GM12878 (cell line): ENCODE measurements around the gene IL1RAPL1. TPM values are rescaled to one million over a fixed set of nuclear protein-coding genes. Genes with fewer than 3 reads are reported as not detected.

ENCODE experiments used
- ATAC-seq: fragments of 200-7000 bp; cut with Tn5 transposase; 3 replicates; pipeline ENCODE4 v1.9.1; 2020; ENCODE audit warnings: mild to moderate bottlenecking, moderate library complexity
- BruUV-seq: library from RNA; stranded (reverse); fragments of 400-500 nt; replicated peaks from 2 replicates; lab custom pipeline; 2021; lab: Mats Ljungman, UMichigan
- CTCF ChIA-PET: fragments of 300-600 bp; sonication (Branson Sonifier 250); formaldehyde crosslinking; extraction: SDS; loops from one replicate; lab custom pipeline; 2021; ENCODE audit warnings: inconsistent platforms; lab: Yijun Ruan, JAX
- POLR2A ChIA-PET: fragments of 350-600 bp; formaldehyde crosslinking; extraction: SDS; loops from one replicate; lab custom pipeline; 2021; ENCODE audit warnings: inconsistent platforms; lab: Charles Lee
- RAD21 ChIA-PET: fragments of 300-600 bp; sonication (Branson Sonifier 250); formaldehyde crosslinking; loops from one replicate; lab custom pipeline; 2023; ENCODE audit warnings: antibody characterized with exemption; ENCODE audit not compliant: unreplicated experiment; lab: Charles Lee
- SMC1A ChIA-PET: fragments of 300-600 bp; sonication (Branson Sonifier 250); formaldehyde crosslinking; loops from one replicate; lab custom pipeline; 2023; ENCODE audit not compliant: unreplicated experiment, uncharacterized antibody; lab: Charles Lee
- DNase-seq: peaks from one replicate; pipeline ENCODE4 v3.0.0-alpha.2; 2011; ENCODE audit warnings: low read depth, low spot score
- FAIRE-seq: peaks from 3 replicates; lab custom pipeline; 2011; peaks lifted over from hg19 to GRCh38; lab: Jason Lieb, UNC
- H2AFZ ChIP-seq: 2 replicates; pipeline ENCODE4 v1.6.0; 2011; ENCODE audit warnings: low read depth, low read length, control low read depth; ENCODE audit not compliant: control insufficient read depth
- H3K27ac ChIP-seq: 2 replicates; pipeline ENCODE4 v1.5.1; 2011; ENCODE audit warnings: control low read depth; ENCODE audit not compliant: control insufficient read depth, insufficient read depth
- H3K27me3 ChIP-seq, 2 experiments: replicated peaks in 1 of 2; 2 replicates each; pipeline versions ENCODE4 v1.6.0 to v1.6.1; 2011; ENCODE audit warnings: low read length in 1 of 2; ENCODE audit not compliant: control insufficient read depth in 2 of 2, insufficient read depth in 2 of 2
- H3K36me3 ChIP-seq, 2 experiments: 2 replicates each; pipeline ENCODE4 v1.5.1; 2011; ENCODE audit warnings: low read length in 1 of 2; ENCODE audit not compliant: control insufficient read depth in 2 of 2, insufficient read depth in 2 of 2
- H3K4me1 ChIP-seq: 2 replicates; pipeline ENCODE4 v1.6.1; 2011; ENCODE audit warnings: mild to moderate bottlenecking, low read length, moderate library complexity, mixed read lengths; ENCODE audit not compliant: control insufficient read depth, insufficient read depth
- H3K4me2 ChIP-seq: 2 replicates; pipeline ENCODE4 v1.6.0; 2011; ENCODE audit warnings: control low read depth; ENCODE audit not compliant: control insufficient read depth, insufficient read depth
- H3K4me3 ChIP-seq: fragments of 200-600 bp; sonication (generic); 2 replicates; pipeline ENCODE4 v1.5.1; 2016
- H3K79me2 ChIP-seq: 2 replicates; pipeline ENCODE4 v1.6.0; 2011; ENCODE audit warnings: low read length; ENCODE audit not compliant: control insufficient read depth, insufficient read depth
- H3K9ac ChIP-seq: 2 replicates; pipeline ENCODE4 v1.8.0; 2011; ENCODE audit warnings: low read length, control low read depth, mixed read lengths; ENCODE audit not compliant: control insufficient read depth, insufficient read depth
- H3K9me3 ChIP-seq: replicated peaks from 3 replicates; pipeline ENCODE4 v1.5.1; 2011; ENCODE audit warnings: mild to moderate bottlenecking, low read length; ENCODE audit not compliant: control insufficient read depth, insufficient read depth
- H4K20me1 ChIP-seq: 2 replicates; pipeline ENCODE4 v1.6.0; 2011; ENCODE audit not compliant: control insufficient read depth, insufficient read depth
- BMI1 ChIP-seq: fragments of 450-650 bp; IDR thresholded peaks from 2 replicates; pipeline ENCODE4 v1.6.1; 2016; ENCODE audit warnings: mild to moderate bottlenecking, moderate library complexity, borderline replicate concordance
- CBFB ChIP-seq: IDR thresholded peaks from 2 replicates; pipeline ENCODE4 v1.6.1; 2016; ENCODE audit warnings: antibody characterized with exemption, low read depth
- CBX3 ChIP-seq: fragments of 200-600 bp; sonication (generic); IDR thresholded peaks from 2 replicates; pipeline ENCODE4 v1.6.1; 2016; ENCODE audit warnings: low read depth, borderline replicate concordance
- EED ChIP-seq: sonication (generic); IDR thresholded peaks from 2 replicates; pipeline ENCODE4 v1.6.1; 2016; ENCODE audit warnings: antibody characterized with exemption, low read depth
- FOXM1 ChIP-seq: IDR thresholded peaks from 2 replicates; pipeline ENCODE4 v1.6.1; 2012; ENCODE audit warnings: low read depth, mild to moderate bottlenecking, inconsistent platforms, low read length, moderate library complexity
- HDGF ChIP-seq: fragments of 450-650 bp; IDR thresholded peaks from 2 replicates; pipeline ENCODE4 v1.6.1; 2016; ENCODE audit warnings: antibody characterized with exemption
- IKZF1 ChIP-seq: fragments of 450-650 bp; conservative IDR thresholded peaks from 2 replicates; pipeline ENCODE4 v1.6.1; 2017; ENCODE audit warnings: antibody characterized with exemption, mild to moderate bottlenecking
- MTA3 ChIP-seq: IDR thresholded peaks from 2 replicates; pipeline ENCODE4 v1.6.1; 2012; ENCODE audit warnings: low read length, inconsistent platforms, borderline replicate concordance
- PML ChIP-seq: IDR thresholded peaks from 2 replicates; pipeline ENCODE4 v1.6.1; 2012; ENCODE audit warnings: low read length, inconsistent platforms
- SMC3 ChIP-seq: IDR thresholded peaks from 2 replicates; pipeline ENCODE4 v1.6.1; 2011; ENCODE audit warnings: low read length, improper control_type of control experiment, borderline replicate concordance
- TCF12 ChIP-seq: IDR thresholded peaks from 2 replicates; pipeline ENCODE4 v1.6.1; 2011; ENCODE audit warnings: low read depth, mild to moderate bottlenecking, low read length
- TCF7 ChIP-seq: IDR thresholded peaks from 2 replicates; pipeline ENCODE4 v1.6.1; 2014; ENCODE audit warnings: antibody characterized with exemption, borderline replicate concordance
- ZNF274 ChIP-seq: IDR thresholded peaks from one replicate; pipeline ENCODE4 v1.8.0; 2011; ENCODE audit not compliant: insufficient read length, insufficient read depth
- ZNF592 ChIP-seq: fragments of 450-650 bp; IDR thresholded peaks from 2 replicates; pipeline ENCODE4 v1.6.1; 2017; ENCODE audit warnings: mild to moderate bottlenecking, moderate library complexity
- ZSCAN29 ChIP-seq: fragments of 450-650 bp; IDR thresholded peaks from 2 replicates; pipeline ENCODE4 v1.6.1; 2017; ENCODE audit warnings: mild to moderate bottlenecking, moderate library complexity
- WGBS: methylation state at CpG from one replicate; pipeline ENCODE4 v1.1.6; 2016; ENCODE audit warnings: low lambda C conversion rate; ENCODE audit not compliant: insufficient replicate concordance, insufficient coverage; ENCODE audit errors: missing lambda C conversion rate; 5-methylcytosine and 5-hydroxymethylcytosine counted together
- in situ Hi-C: fragments of 300-500 bp; cut with MboI; formaldehyde crosslinking; loops from 9 replicates; pipeline ENCODE4 v1.14.3; 2018; ENCODE audit warnings: mixed read lengths
- intact Hi-C: fragments of 100-400 bp; cut with micrococcal nuclease; formaldehyde crosslinking; loops from one replicate; pipeline ENCODE4 v1.14.2; 2022; ENCODE audit not compliant: unreplicated experiment
- polyA plus RNA-seq, 11 experiments: library from polyadenylated mRNA; depleted of rRNA in 4 of 11; unstranded in 6 of 11; stranded (reverse) in 5 of 11; fragments of >200 nt; fragmentation: Nextera tagmentation in 4 of 11; fragmentation: Illumina TruSeq in 1 of 11; extraction: Ambion mirVana in 4 of 11; extraction: Trizol in 1 of 11; gene quantifications; 1 replicate in 1 of 11; 2 replicates in 10 of 11; pipeline versions ENCODE4 v1.2.1 to v1.2.3, GENCODE V29; 2011 to 2016; ENCODE audit warnings: inconsistent platforms in 2 of 11, missing spikeins in 2 of 11, low read depth in 1 of 11
- total RNA-seq, 4 experiments: library from RNA; depleted of rRNA in 3 of 4; stranded (reverse); fragments of >200 nt in 3 of 4; fragmentation: Illumina TruSeq in 1 of 4; extraction: Trizol in 1 of 4; gene quantifications; 2 replicates each; pipeline versions ENCODE4 v1.2.1 to v1.2.3, GENCODE V29; 2013 to 2021

IL1RAPL1 gene
- total and polyA plus RNA-seq, 10 of the 15 experiments (the other 5 are each of a cell fraction or from before 2014, with no cell fraction given) = not detected

GRCh38 chrX:29728639-29729038 lies 1141.4 kb downstream of the IL1RAPL1 start:
- Histone ChIP-seq H4K20me1 (no peaks in the 10 kb centered on the region), H3K9ac (no peak overlapping the region), H3K27me3 (no peaks in the 10 kb centered on the region), H3K4me1 (no peaks in the 10 kb centered on the region), H3K4me3 (no peak overlapping the region), H2AFZ (no peak overlapping the region), H3K4me2 (no peak overlapping the region), H3K9me3 (no peaks in the 10 kb centered on the region), H3K27ac (no peak overlapping the region), H3K36me3 (no peaks in the 10 kb centered on the region), H3K79me2 (no peaks in the 10 kb centered on the region)
- no peak for DNase-seq
- ChIA-PET POLR2A (no interaction called here), SMC1A (no interaction called here), RAD21 (no interaction called here), CTCF (no interaction called here)
- no peak for FAIRE-seq
- TF ChIP-seq EED (no peak), TCF7 (no peak), FOXM1 (no peak), ZNF592 (no peak), IKZF1 (no peak), BMI1 (no peak), PML (no peak), CBFB (no peak), SMC3 (no peak), MTA3 (no peak), ZNF274 (no peak), ZSCAN29 (no peak), TCF12 (no peak), HDGF (no peak), CBX3 (no peak)
- ATAC-seq = no peak
- 61% methylated on average over 2 of the region's 2 CpGs for WGBS
- in situ Hi-C loops = no loop called here
- intact Hi-C loops = no loop called here
- no TSS peak for BruUV-seq
